ENCODE measurements around the gene RPL13A. TPM values are rescaled to one million over a fixed set of nuclear protein-coding genes. Genes with fewer than 3 reads are reported as not detected.

The RPL13A gene
- total and polyA plus RNA-seq, 9 of the 15 experiments (the other 6 are each of a cell fraction or from before 2014, with no cell fraction given): 1,744 to 5,482 (median 2,949) TPM

- no peak for TF ChIP-seq CUX1 (CRISPR knock-in tag; IDR thresholded peaks at IDR 0.05)
- TF ChIP-seq SUPT5H (IDR thresholded peaks at IDR 0.05): peak; percentile 50; the same call in 1 of the 2 replicates
- no peak for TF ChIP-seq CTBP1 (IDR thresholded peaks at IDR 0.05; ENCODE audit: borderline replicate concordance)
- TF ChIP-seq BHLHE40 (IDR thresholded peaks at IDR 0.05; ENCODE audit: low read length): 0 out of 2 replicates have a peak, but pooled peaks have one; percentile 9
- no peak for TF ChIP-seq GATAD2B (IDR thresholded peaks at IDR 0.05; ENCODE audit: borderline replicate concordance)
- TF ChIP-seq FIP1L1 (IDR thresholded peaks at IDR 0.05; ENCODE audit: low read depth, low read length, poor library complexity, severe bottlenecking): no peak
- no peak for TF ChIP-seq BRF2 (IDR thresholded peaks at IDR 0.05; ENCODE audit: borderline replicate concordance, insufficient read depth, insufficient read length)
- 0 out of 2 replicates have a peak, but pooled peaks have one; percentile 7 for TF ChIP-seq CXXC5 (CRISPR knock-in tag; IDR thresholded peaks at IDR 0.05)
- peak; percentile 52; the same call in 1 of the 2 replicates for TF ChIP-seq ZNF143 (CRISPR knock-in tag; IDR thresholded peaks at IDR 0.05)
- TF ChIP-seq, protein P1, sequence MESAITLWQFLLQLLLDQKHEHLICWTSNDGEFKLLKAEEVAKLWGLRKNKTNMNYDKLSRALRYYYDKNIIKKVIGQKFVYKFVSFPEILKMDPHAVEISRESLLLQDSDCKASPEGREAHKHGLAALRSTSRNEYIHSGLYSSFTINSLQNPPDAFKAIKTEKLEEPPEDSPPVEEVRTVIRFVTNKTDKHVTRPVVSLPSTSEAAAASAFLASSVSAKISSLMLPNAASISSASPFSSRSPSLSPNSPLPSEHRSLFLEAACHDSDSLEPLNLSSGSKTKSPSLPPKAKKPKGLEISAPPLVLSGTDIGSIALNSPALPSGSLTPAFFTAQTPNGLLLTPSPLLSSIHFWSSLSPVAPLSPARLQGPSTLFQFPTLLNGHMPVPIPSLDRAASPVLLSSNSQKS (CRISPR knock-in tag; IDR thresholded peaks at IDR 0.05): no peak
- peak; percentile 53; the same call in 1 of the 2 replicates for TF ChIP-seq ZNF282 (CRISPR knock-in tag; IDR thresholded peaks at IDR 0.05)
- TF ChIP-seq CBX8 (IDR thresholded peaks at IDR 0.05; ENCODE audit: borderline replicate concordance, extremely low read depth, low read depth, low read length, poor library complexity, severe bottlenecking): no peak
- no peak for TF ChIP-seq SLC30A9 (CRISPR knock-in tag; IDR thresholded peaks at IDR 0.05)
- TF ChIP-seq ZNF699 (CRISPR knock-in tag; IDR thresholded peaks at IDR 0.05; ENCODE audit: insufficient replicate concordance): no peak
- peak in 1 of 2 experiments; percentile 51; a peak in 2 of 4 replicates for TF ChIP-seq MAZ (CRISPR knock-in tag; conservative IDR thresholded peaks at IDR 0.05 in 1 of 2, IDR thresholded peaks at IDR 0.05 in 1 of 2)
- TF ChIP-seq FOXO4 (CRISPR knock-in tag; IDR thresholded peaks at IDR 0.05): no peak
- no peak for TF ChIP-seq HMBOX1 (IDR thresholded peaks at IDR 0.05)
Measured at GRCh38 chr19:49489601-49490167, 2.3 kb downstream of the RPL13A start (continued).
